GM12873 (cell line): Measurements from ENCODE around the gene ATP2A2.

ENCODE experiments used
- TF ChIP-seq, protein P1 (sequence below): IDR thresholded peaks from 2 replicates; pipeline ENCODE4 v1.5.1; 2012; ENCODE audit warnings: low read depth, mild to moderate bottlenecking, moderate library complexity, low read length, control low read depth; ENCODE audit not compliant: insufficient read depth; ENCODE audit errors: missing control alignments

The ATP2A2 gene

DNA sequence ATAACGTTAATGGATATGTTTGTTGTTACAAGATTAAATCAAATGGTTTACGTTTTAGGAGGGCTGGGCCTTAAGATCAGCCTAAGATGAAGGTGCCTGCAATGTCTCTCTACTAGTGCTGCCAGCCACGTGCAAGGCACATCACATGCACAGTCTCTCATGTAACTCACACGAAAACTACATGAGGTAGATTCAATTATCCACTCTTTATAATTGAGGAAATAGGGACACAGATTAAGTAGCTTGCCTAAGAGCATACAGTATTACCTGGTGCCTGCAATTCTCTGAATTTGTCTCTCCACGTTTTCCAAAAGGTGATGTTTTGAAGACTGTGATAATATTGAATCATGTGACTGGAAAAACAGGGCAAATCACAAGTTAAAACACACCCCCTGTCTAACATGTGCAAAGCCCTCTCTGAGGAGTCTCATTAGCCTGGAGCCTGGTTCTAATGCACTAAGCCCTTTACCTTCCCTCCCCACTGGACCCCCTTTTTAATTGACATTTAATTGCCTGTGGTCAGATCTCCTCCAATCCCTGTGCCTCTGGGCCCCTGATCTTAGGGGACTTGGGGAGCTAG, 14.6 kb upstream of the ATP2A2 start:
- TF ChIP-seq, protein P1, sequence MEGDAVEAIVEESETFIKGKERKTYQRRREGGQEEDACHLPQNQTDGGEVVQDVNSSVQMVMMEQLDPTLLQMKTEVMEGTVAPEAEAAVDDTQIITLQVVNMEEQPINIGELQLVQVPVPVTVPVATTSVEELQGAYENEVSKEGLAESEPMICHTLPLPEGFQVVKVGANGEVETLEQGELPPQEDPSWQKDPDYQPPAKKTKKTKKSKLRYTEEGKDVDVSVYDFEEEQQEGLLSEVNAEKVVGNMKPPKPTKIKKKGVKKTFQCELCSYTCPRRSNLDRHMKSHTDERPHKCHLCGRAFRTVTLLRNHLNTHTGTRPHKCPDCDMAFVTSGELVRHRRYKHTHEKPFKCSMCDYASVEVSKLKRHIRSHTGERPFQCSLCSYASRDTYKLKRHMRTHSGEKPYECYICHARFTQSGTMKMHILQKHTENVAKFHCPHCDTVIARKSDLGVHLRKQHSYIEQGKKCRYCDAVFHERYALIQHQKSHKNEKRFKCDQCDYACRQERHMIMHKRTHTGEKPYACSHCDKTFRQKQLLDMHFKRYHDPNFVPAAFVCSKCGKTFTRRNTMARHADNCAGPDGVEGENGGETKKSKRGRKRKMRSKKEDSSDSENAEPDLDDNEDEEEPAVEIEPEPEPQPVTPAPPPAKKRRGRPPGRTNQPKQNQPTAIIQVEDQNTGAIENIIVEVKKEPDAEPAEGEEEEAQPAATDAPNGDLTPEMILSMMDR: no peak

DNA sequence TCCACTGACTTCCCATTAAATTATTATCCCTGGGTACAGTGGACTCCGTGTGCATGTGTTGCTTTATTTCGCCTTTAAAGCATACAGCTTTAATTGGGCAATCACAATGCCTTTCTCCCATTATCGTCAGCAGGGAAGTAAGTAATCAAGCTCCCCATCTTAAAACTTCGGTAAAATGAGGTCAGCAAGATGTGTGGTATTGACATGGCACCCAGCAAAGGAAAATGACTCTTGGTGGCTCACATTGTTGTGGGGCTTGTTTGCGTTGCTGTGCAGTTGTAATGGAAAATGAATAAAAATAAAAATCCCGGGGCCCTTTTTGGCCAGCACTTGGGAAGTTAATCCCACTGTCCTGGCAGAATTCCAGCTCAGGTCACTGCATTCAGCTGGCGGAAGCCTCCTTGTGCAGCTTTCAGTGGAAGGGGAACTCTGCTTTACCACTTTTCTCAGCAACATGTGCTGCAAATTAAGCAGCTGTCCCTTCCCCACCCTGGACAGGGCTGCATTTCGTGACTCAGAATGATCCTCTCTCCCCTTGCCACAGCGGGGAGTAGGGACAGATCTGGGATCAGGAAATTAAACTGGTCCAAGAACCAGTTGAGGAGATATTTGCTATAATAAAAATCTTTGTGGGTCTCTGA, 13.9 kb upstream of the ATP2A2 start:
- TF ChIP-seq, protein P1: no peak

- TF ChIP-seq, protein P1: no peak
These were observed 11.4 kb upstream of the ATP2A2 start for GRCh38 chr12:110269622-110270124.

- TF ChIP-seq, protein P1: no peak
These were observed 10.7 kb upstream of the ATP2A2 start for GRCh38 chr12:110270125-110270962.

DNA sequence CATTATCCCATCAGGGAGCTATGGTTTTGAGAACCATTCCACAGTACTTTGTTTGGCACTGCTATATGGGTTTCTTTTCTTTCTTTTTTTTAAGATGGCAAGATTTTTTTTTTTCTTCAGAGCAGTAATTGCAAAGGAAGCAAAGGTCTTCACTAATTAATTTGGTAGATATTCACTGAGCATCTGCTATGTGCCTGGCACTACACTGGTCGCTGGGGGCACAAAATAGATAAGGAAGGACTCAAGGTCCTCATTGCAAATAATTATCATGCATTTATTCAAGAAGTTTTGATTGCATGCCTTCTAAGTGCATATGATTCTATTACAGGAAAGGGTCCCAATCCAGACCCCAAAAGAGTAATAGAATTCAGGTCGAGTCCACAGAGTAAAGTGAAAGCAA, 10.0 kb upstream of the ATP2A2 start:
- TF ChIP-seq, protein P1: no peak

DNA sequence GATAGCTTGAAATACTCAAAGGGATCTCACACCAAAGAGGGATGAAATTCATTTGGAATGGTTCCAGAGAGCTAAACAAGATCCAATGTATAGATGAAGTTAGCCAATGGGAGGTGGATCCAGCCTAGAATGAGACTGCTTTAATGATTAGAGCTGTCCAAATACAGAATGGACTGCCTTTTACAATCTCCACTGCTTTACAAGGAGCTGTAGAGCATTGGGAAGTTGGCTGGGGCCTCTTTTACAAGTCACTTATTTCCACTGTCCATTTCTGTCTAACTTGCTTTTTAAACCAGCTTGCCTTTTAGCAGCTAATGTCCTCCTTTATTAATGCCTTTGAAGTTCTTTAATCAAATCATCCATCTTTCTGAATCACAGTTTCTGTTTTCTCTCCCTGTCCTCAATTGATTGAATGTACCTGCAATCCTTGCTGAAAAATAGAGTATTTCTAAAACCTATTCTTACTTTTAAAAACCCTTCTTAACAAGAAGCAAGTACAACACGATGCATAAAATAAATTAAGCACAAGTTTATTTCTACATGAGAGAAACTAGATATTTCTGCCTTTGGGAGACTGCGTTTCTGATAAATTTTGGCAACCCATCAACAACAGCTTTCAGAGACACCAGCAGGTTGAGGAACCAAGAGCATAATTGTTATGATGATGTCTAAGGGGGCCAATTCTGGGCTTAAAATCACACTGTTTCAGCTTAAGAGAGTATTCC, 3.4 kb upstream of the ATP2A2 start:
- TF ChIP-seq, protein P1: no peak

DNA sequence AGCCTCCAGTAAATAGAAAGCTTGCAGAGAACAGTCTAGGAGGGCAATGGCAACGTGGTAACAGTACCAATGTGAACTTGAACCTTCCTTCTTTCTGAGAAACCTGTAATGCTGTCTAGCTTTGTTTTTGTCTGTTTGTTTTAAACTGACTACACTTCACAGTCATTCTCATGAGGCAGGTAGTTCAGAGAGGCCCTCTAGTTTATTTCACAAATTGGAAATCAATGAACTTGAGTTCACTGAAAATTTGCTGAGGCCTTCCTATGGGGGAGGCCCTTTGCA, 2.9 kb upstream of the ATP2A2 start:
- TF ChIP-seq, protein P1: no peak
